GM19372 (cell line): ENCODE measurements around the gene ZNF618.

Experiments used
- ATAC-seq: cut with Tn5 transposase; IDR thresholded peaks from one replicate; pipeline ENCODE4 v1.9.1; 2021; ENCODE audit warnings: mild to moderate bottlenecking, low read depth, moderate library complexity; ENCODE audit not compliant: unreplicated experiment

The ZNF618 gene

GRCh38 chr9:113953531-113953930, 77.4 kb downstream of the ZNF618 start:
- no peak for ATAC-seq

GRCh38 chr9:113954591-113954990, 78.5 kb downstream of the ZNF618 start:
- no peak for ATAC-seq

GRCh38 chr9:113955076-113955752, 79.1 kb downstream of the ZNF618 start:
- no peak for ATAC-seq

GRCh38 chr9:113956901-113957300, 80.8 kb downstream of the ZNF618 start:
- ATAC-seq: no peak

GRCh38 chr9:113957351-113957750, 81.2 kb downstream of the ZNF618 start:
- no peak for ATAC-seq

GRCh38 chr9:113957821-113958341, 81.8 kb downstream of the ZNF618 start:
- ATAC-seq: no peak

GRCh38 chr9:113958556-113958955, 82.4 kb downstream of the ZNF618 start:
- ATAC-seq: no peak

- no peak for ATAC-seq
Measured at GRCh38 chr9:113960768-113961167, 84.7 kb downstream of the ZNF618 start.

- ATAC-seq: no peak
Measured at GRCh38 chr9:113962396-113962795, 86.3 kb downstream of the ZNF618 start.

- ATAC-seq: no peak
Measured at GRCh38 chr9:113963017-113963620, 87.0 kb downstream of the ZNF618 start.

- no peak for ATAC-seq
Measured at GRCh38 chr9:113963696-113964494, 87.8 kb downstream of the ZNF618 start.

- ATAC-seq: no peak
Measured at GRCh38 chr9:113964495-113965170, 88.5 kb downstream of the ZNF618 start.

GRCh38 chr9:113966394-113966793, 90.3 kb downstream of the ZNF618 start:
- ATAC-seq: no peak

- ATAC-seq: no peak
Measured at GRCh38 chr9:113967380-113967779, 91.3 kb downstream of the ZNF618 start.

- ATAC-seq: no peak
Measured at GRCh38 chr9:113969343-113969742, 93.2 kb downstream of the ZNF618 start.

GRCh38 chr9:113973226-113973625, 97.1 kb downstream of the ZNF618 start:
- ATAC-seq: no peak

- no peak for ATAC-seq
Measured at GRCh38 chr9:113973963-113974413, 97.9 kb downstream of the ZNF618 start.

- ATAC-seq: no peak
Measured at GRCh38 chr9:113976915-113977314, 100.8 kb downstream of the ZNF618 start.

GRCh38 chr9:113978725-113979342, 102.7 kb downstream of the ZNF618 start:
- no peak for ATAC-seq
